Testis (tissue), 3 donors: Measurements from ENCODE around the gene PRCP. TPM values are rescaled to one million over a fixed set of nuclear protein-coding genes. Genes with fewer than 3 reads are reported as not detected.

Experiments
- DNase-seq: peaks from one replicate; pipeline ENCODE4 v3.0.0-alpha.2; 2019
- H3K27ac ChIP-seq, 2 donors: fragments of 200-600 bp; sonication (generic); one replicate each; pipeline ENCODE4 v1.5.1; 2019
- H3K27me3 ChIP-seq: fragments of 200-600 bp; sonication (generic); one replicate; pipeline ENCODE4 v1.5.1; 2019
- H3K36me3 ChIP-seq: fragments of 200-600 bp; sonication (generic); one replicate; pipeline ENCODE4 v1.5.1; 2017; ENCODE audit warnings: low read depth; ENCODE audit errors: missing control alignments
- H3K4me1 ChIP-seq: fragments of 200-600 bp; sonication (generic); one replicate; pipeline ENCODE4 v1.5.1; 2019
- H3K4me3 ChIP-seq, 2 donors: fragments of 200-600 bp; sonication (generic); one replicate each; pipeline ENCODE4 v1.5.1; 2017 to 2019
- H3K9me3 ChIP-seq: fragments of 200-600 bp; sonication (generic); one replicate; pipeline ENCODE4 v1.5.1; 2017
- CTCF ChIP-seq, 3 experiments: fragments of 450-650 bp in 2 of 3; fragments of 200-600 bp in 1 of 3; sonication (generic) in 1 of 3; IDR thresholded peaks; one replicate each; pipeline ENCODE4 v1.5.1; 2016 to 2019; ENCODE audit warnings: antibody characterized with exemption in 3 of 3, mild to moderate bottlenecking in 2 of 3, moderate library complexity in 1 of 3
- POLR2A ChIP-seq: fragments of 450-650 bp; IDR thresholded peaks from one replicate; pipeline ENCODE4 v1.6.1; 2017; ENCODE audit warnings: antibody characterized with exemption, mild to moderate bottlenecking, moderate library complexity
- WGBS, 2 donors: methylation state at CpG; one replicate each; pipeline ENCODE4 v1.1.5; 2018; 5-methylcytosine and 5-hydroxymethylcytosine counted together
- intact Hi-C: fragments of 100-400 bp; cut with DNase I; formaldehyde crosslinking; loops from one replicate; pipeline ENCODE4 v1.15.1; 2023; ENCODE audit warnings: low total_unique reads
- polyA plus RNA-seq: library from polyadenylated mRNA; stranded (reverse); fragments of 350-450 nt; fragmentation: Illumina TruSeq; extraction: RNeasy Lipid Tissue Mini Kit (QIAGEN cat#74804); gene quantifications from one replicate; pipeline ENCODE4 v1.2.3, GENCODE V29; 2014; ENCODE audit warnings: low read depth, low replicate concordance; ENCODE audit not compliant: insufficient read depth
- total RNA-seq, 2 donors: library from RNA; depleted of rRNA; stranded (reverse); fragments of >200 nt; gene quantifications; one replicate each; pipeline ENCODE4 v1.2.3, GENCODE V29; 2016

Gene PRCP
- total and polyA plus RNA-seq, 3 donors from 2014 or later, result 41.3 to 118 (median 46.9) TPM

DNA sequence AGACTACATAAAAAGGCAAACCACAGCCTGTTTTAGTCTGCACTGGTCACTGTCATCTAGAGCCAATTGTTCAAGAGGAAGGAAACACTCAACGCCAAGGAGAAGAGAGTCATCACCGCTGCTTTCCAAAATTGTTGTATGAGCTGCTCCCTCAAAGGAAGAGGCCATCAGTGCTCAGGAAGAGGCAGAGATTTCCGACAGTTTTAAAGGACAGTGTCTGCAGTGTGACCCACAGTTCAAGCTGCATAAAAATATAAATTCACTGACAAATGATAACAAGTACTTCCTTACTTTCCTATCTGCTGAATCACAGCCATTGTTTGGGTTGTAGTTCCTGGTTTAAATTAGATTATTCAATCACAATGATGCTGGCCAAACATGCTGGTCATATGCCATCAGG lies 16.4 kb downstream of the PRCP start:
- DNase-seq, result no peak
- TF ChIP-seq CTCF (IDR thresholded peaks at IDR 0.05) (no peak), POLR2A (no peak)
- no peak overlapping the region for H3K4me3 ChIP-seq
- no peaks in the 10 kb centered on the region for H3K9me3 ChIP-seq
- H3K4me1 ChIP-seq, result no peaks in the 10 kb centered on the region
- no peak overlapping the region for H3K27ac ChIP-seq
- WGBS, 2 donors, result 75 to 83% methylated on average over 3 of the region's 3 CpGs
- no peaks in the 10 kb centered on the region for H3K27me3 ChIP-seq
- intact Hi-C loops, result no loop called here
- H3K36me3 ChIP-seq, result no peaks in the 10 kb centered on the region

GRCh38 chr11:82874646-82875523 lies 25.3 kb downstream of the PRCP start:
- Histone ChIP-seq H3K27ac (no peak overlapping the region), H3K9me3 (no peaks in the 10 kb centered on the region), H3K4me1 (no peaks in the 10 kb centered on the region), H3K4me3 (no peak overlapping the region), H3K36me3 (no peaks in the 10 kb centered on the region), H3K27me3 (no peaks in the 10 kb centered on the region)
- intact Hi-C loops, result no loop called here
- no peak for TF ChIP-seq POLR2A
- no peak for TF ChIP-seq CTCF (IDR thresholded peaks at IDR 0.05)
- 91 to 96% methylated on average over 4 of the region's 4 CpGs for WGBS, 2 donors
- no peak for DNase-seq

GRCh38 chr11:82873919-82874333 lies 26.3 kb downstream of the PRCP start:
- H3K4me3 ChIP-seq, result no peak overlapping the region
- no peaks in the 10 kb centered on the region for H3K9me3 ChIP-seq
- intact Hi-C loops, result no loop called here
- no peaks in the 10 kb centered on the region for H3K36me3 ChIP-seq
- 36 to 53% methylated on average over 5 of the region's 5 CpGs for WGBS, 2 donors
- no peak for DNase-seq
- no peaks in the 10 kb centered on the region for H3K27me3 ChIP-seq
- H3K4me1 ChIP-seq, result no peaks in the 10 kb centered on the region
- no peak overlapping the region for H3K27ac ChIP-seq
- TF ChIP-seq CTCF (IDR thresholded peaks at IDR 0.05), result no peak

- WGBS, 2 donors, result 91 to 94% methylated on average over 7 of the region's 7 CpGs
- DNase-seq, result no peak
- H3K4me3 ChIP-seq, result no peak overlapping the region
- no peaks in the 10 kb centered on the region for H3K4me1 ChIP-seq
- H3K27ac ChIP-seq, result no peak overlapping the region
- H3K36me3 ChIP-seq, result no peaks in the 10 kb centered on the region
- intact Hi-C loops, result no loop called here
- no peak for TF ChIP-seq POLR2A
- no peak for TF ChIP-seq CTCF (IDR thresholded peaks at IDR 0.05)
- no peaks in the 10 kb centered on the region for H3K27me3 ChIP-seq
- H3K9me3 ChIP-seq, result no peaks in the 10 kb centered on the region
Measured at GRCh38 chr11:82872377-82873150, 27.7 kb downstream of the PRCP start.
